HG03066 (cell line): Measurements from ENCODE around the gene KIF1B.
"Not testable (repeated sequence)": the region's sequence is repeated elsewhere in the genome, so short reads cannot be mapped to it uniquely, and the experiment has no call there.

Experiments
- ATAC-seq: cut with Tn5 transposase; IDR thresholded peaks from one replicate; pipeline ENCODE4 v1.9.1; 2021; ENCODE audit warnings: low read depth; ENCODE audit not compliant: unreplicated experiment

KIF1B gene

DNA sequence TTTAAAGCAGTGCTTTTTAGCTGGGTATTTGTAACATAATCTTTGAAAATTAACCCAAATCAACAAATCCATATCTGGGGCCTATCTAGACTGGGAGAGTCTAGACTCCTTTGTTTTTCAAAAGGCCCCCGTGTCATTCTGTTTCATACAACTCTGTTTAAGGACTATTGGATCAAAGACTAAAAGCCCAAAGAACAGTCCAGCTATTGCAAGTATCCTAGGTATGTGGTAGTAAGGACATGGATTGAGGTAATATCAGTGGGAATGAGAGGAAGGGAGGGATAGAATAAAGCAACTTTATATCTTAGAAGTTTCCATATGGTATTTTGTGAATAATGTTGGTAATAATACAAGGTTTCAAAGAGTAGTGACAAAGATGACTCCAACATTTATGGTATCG lies 18.2 kb downstream of the KIF1B start:
- ATAC-seq = no peak

DNA sequence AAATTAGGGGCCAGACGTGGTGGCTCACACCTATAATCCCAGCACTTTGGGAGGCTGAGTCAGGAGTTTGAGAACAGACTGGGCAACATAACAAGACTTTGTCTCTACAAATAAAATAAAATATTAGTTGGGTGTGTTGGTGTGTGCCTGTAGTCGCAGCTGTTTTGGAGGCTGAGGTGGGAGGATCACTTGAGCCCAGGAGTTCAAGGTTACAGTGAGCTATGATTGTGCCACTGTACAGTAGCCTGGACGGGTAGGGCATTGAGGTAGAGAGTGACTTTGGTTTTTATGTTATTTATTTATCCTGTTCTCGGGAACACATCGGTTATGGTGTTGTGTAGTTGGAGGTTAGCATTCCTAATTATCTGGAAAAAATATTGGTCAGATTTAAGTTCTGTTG lies 19.5 kb downstream of the KIF1B start:
- ATAC-seq = no peak

DNA sequence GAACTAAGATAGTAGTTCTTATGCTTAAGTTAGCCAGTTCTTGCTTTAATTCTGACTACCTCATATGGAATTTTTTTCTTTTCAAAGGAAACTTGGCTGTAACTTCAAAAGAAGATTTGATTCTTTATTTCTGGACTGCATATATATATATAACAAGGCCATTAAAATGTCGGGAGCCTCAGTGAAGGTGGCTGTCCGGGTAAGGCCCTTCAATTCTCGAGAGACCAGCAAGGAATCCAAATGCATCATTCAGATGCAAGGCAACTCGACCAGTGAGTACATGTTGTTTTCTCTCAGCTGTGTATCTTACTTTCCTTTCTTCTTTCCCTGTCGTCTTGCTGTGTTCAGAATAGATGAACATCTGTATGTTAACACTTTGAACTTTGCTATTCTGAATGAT lies 21.8 kb downstream of the KIF1B start:
- ATAC-seq = no peak

DNA sequence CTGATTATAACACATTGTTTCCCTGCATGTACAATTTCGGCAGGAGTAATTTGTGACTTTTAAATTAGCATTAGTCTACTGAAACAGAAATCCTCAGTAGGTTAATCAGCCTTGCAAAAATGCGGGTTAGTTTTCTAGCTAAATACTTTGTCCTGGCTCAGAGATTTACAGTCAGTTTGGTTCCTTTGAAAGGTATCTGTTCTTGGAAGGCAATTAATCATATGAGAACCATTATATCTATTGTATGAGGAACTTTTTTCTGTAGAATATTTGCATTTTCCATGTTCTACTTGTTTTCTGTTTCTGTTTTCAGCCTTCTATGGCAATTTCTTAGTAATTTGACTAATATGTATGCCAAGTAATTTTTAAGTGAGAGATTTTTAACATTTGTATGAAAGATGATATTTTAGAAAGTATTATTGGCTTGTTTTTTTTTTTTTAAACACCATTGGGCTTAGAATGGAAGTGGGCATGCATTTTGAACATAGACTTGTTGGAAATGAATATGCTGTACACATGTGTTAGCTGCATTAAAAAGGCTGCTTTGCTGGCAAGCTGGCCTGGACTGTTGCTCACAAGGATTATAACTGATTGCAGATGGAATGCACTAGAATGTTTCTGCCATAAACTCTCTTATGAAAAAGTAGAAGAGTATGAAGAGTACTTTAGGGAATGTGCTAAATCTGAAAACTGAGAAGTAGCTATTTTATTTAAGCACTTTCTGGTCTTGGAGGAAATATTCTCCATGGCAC lies 26.2 kb downstream of the KIF1B start:
- no peak for ATAC-seq

DNA sequence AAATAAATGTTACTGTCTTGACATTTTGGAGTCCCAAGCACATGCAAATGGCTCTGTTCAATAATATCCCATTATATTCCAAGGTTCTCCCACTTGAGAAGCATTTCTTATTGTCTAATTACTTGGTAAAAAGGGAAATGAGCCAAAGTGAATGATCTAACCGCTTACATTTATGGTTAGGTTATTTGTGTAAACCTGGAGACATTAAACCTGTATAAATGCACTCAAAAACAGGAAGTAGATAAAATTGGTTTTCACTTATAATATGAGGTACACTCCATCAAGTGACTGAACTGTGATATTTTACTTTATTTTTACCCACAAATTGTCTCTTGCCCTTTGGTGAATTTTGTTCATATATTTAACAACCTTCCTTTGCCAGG lies 26.8 kb downstream of the KIF1B start:
- ATAC-seq = no peak

DNA sequence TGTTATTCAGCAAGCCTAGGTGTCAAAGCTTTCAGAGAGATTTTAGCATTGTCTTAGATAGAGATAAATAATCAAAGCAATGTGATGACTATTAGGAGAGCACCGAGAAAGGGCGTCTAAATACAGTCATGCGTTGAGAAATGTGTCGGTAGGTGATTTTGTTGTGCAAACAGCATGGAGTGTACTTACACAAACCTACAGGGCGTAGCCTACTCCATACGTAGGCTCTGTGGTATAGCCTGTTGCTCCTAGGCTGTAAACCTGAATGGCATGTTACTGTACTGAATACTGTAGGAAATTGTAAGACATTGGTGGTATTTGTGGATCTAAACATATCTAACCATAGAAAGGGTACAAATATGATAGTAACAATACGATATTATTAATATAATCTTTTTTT lies 31.8 kb downstream of the KIF1B start:
- ATAC-seq = no peak

DNA sequence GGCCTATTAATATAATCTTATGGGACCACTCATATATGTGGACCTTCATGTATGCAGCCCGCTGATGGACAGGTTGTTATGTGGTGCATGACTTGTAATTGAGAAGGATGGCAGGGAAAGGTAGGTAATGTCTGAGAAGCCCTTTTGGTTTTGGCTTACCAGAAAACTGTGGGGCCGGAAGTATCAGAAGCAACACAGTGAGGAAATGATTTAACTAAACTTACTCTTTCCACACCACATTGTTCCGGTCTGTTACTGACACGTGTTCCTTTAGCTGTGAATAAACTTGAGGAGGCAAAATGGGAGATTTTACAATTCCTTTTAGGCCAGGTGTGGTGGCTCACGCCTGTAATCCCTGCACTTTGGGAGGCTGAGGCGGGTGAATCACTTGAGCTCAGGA lies 32.4 kb downstream of the KIF1B start:
- ATAC-seq = no peak

DNA sequence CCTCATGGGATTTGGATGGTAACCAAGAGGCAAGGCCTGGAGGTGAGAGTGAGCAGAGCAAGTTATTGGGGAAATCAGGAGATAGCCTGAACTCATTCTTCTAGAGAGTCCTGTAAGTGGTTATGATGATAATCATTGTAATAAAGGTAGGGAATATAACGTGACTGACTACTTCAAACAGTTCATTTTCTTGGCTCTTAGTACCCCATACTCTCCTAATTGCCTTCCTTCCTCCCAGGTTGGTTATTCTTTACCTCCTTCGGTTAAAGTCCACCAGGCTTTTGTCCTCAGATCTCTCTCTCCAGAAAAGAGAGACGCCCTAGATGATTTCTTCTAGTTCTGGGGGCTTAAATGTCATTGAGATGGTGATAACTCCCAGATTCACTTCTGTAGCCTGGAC lies 35.3 kb downstream of the KIF1B start:
- no peak for ATAC-seq

DNA sequence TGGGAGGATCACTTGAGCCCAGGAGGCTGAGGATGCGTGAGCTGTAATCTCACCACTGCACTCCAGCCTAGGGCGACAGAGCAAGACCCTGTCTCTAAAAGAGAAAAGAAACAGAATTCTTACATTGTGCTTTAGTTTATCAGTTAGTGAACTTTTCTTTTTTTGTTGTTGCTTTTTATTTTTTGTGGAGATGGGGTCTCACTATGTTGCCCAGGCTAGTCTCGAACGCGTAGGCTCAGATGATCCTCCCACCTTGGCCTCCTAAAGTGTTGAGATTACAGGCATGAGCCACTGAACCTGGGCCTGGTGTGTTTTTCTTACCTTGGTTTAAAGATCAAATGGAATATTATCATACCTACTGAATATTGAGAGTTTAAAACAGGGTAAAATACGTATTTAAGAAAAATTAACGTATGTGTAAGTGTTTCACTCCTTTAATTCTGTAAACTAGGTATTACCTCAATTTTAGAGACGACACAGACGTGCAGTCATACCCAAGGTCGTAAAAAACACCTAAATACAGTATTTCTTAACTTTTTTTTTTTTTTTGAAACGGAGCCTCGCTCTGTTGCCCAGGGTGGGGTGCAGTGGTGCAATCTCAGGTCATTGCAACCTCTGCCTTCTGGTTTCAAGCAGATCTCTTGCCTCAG lies 39.6 kb downstream of the KIF1B start:
- ATAC-seq = no peak

DNA sequence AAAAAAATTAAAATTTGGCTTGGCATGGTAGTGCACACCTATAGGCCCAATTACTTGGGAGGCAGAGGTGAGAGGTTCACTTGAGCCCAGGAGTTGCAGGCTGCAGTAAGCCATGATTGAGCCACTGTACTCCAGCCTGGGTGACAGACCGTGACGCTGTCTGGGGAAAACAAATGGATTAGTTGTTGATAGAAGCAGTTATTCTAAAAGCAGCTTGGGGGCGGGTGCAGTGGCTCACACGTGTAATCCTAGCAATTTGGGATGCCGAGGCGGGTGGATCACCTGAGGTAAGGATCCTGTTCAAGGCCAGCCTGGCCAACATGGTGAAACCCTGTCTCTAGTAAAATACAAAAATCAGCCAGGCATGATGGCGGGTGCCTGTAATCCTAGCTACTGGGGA lies 40.3 kb downstream of the KIF1B start:
- no peak for ATAC-seq

DNA sequence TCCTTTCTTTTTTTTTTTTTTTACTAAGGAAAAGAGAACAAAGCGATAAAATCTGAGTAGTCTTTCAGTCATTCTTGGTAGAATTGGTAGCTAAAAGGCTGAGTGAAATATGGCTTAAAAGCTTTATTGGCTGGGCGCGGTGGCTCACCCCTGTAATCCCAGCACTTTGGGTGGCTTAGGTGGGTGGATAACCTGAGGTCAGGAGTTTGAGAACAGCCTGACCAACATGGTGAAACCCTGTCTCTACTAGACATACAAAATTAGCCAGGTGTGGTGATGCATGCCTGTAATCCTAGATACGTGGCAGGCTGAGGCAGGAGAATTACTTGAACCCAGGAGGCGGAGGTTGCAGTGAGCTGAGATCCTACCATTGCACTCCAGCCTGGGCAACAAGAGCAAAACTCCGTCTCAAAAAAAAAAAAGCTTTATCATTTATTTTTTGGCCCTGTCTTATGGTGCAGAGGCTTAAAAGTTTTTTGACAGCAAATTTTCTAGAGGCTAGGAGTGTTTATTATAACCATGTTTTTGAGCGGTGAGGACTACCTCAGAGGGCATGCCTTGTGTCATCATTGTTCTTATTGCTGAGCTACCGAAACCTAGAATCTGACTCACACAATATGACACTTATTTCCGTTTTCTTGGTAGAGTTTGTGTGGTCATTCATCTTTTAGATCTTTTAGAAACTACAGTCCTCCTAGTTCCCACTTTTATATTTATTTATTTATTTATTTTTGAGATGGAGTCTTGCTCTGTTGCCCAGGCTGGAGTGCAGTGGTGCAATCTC lies 41.1 kb downstream of the KIF1B start:
- ATAC-seq = not testable (repeated sequence)

DNA sequence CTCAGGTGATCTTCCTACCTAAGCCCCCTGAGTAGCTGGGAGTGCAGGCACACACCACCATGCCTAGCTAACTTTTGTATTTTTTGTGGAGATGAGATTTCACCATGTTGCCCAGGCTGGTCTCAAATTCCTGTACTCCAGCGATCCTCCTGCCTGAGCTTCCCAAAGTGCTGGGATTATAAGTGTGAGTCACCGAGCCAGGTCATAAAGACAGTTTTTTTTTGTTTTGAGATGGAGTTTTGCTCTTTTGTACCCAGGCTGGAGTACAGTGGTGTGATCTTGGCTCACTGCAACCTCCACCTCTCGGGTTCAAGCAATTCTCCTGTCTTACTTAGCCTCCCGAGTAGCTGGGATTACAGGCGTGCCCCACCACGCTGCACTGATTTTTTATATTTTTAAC lies 42.1 kb downstream of the KIF1B start:
- ATAC-seq = no peak

DNA sequence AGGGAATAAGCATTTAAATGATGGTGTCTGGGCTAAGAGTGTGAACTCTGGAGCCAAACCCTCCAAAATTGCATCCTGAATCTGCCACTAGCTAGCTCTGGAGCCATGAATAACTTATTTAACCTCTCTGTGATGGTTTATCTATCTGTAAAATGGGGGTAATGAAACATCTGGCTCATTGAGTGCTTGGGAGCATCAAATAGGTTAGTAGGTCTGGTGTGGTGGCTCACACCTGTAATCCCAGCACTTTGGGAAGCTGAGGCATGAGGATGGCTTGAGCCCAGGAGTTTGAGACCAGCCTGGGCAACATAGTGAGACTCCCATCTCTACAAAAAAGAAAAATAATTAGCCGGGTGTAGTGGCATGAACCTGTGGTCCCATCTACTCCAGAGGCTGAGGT lies 42.8 kb downstream of the KIF1B start:
- no peak for ATAC-seq

DNA sequence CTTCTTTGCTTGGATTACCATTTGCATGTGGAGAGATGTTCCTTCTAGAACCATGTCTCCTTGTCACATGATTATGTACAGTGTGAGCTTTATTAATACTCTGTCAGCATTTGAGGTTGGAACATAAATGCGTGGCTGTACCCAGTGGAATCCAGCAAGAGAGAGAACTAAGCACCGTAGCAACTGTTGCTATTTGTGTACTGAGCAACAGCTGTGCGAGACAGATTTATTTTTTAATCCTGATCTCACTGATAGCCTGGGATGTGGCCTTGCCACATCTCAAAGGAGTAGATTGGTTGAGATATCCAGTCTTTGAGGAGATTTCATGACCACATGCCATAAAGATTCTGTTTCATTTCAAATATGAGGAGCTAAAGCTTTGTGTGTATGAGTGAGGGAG lies 43.4 kb downstream of the KIF1B start:
- no peak for ATAC-seq

DNA sequence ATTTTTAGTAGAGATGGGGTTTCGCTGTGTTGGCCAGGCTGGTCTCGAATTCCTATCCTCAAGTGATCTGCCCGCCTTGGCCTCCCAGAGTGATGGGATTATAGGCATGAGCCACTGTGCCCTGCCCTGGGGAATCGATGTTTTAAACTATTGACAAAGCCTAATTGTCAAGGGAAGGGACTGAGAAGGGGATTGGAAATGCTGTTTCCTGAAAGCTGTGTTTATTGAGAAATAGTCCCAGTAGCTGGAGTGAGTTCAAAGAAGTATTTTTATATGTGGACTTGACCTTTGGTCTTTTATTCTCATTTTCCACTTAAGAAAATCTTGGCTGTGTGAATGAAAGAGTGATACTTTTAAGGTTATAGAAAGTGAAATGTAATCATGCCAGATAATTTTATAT lies 47.5 kb downstream of the KIF1B start:
- ATAC-seq = no peak

DNA sequence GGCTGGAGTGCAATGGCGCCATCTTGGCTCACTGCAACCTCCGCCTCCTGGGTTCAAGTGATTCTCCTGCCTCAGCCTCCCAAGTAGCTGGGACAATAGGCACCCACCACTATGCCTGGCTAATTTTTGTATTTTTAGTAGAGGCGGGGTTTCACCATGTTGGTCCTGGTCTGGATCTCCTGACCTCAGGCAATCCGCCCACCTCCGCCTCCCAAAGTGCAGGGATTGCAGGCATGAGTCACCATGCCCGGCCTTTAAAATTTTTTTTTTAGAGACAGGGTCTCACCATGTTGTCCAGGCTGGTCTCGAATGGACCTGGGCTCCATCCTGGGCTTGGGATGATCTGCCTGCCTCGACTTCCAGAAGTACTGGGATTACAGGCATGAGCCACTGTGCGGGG lies 49.2 kb downstream of the KIF1B start:
- not testable (repeated sequence) for ATAC-seq

DNA sequence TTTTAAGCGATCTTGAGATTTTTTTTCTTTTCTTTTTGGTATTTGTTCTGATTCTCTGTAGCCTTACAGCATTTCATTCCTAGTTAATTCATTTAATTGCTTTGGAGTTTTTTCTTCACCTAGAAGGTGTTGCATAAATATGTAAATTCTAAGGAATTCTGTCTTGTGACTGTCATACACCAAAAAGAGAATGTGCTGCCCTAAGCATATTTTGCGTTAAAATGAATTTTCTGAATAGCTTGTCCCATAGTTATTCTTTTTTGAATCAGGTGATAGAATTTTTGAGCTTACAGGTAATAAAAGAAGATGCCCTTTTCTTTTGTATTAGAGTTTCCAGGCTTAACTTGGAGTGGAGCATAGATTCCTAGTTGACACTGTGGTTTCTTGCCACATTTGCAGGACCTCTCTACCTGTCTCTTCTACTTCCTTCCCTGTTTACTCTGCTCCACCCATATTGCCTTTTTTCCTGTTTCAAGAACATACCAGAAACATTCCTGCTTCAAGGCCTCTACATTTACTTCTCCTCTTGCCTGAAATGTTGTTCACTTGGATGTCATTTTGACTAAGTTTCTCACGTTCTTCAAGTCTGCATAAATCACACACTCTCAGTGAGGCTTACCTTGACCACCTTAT lies 53.2 kb downstream of the KIF1B start:
- ATAC-seq = no peak

DNA sequence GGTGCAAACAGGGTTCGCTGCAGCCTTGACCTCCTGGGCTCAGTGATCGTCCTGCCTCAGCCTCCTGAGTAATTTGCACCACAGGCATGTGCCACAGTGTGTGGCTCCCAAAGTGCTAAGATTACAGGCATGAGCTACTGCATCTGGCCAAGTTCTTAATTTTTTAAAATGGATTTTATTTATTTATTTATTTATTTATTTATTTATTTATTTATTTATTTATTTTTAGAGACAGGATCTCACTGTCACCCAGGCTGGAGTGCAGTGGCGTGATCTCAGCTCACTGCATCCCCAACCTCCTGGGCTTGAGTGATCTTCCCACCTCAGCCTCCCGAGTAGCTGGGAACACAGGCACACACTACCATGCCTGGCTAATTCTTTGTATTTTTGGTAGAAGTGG lies 54.7 kb downstream of the KIF1B start:
- no peak for ATAC-seq

DNA sequence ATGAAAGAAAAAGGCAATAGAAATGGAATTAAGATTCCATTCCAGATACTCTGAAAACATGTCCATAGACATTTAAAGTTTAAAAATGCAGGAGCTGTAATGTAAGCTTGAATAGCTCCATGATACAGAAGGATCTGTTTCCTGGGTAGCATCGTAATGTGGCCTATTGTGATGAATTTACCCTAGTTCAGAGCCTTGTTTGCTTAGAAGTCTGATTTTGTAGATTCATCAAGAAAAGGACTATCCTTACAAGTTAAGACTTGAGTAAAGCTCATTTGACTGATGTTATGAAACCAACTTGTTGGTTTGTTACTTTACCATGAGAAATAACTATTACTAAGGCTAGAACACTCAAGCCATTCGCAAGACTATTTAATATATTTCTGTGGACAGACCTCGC lies 55.5 kb downstream of the KIF1B start:
- no peak for ATAC-seq

DNA sequence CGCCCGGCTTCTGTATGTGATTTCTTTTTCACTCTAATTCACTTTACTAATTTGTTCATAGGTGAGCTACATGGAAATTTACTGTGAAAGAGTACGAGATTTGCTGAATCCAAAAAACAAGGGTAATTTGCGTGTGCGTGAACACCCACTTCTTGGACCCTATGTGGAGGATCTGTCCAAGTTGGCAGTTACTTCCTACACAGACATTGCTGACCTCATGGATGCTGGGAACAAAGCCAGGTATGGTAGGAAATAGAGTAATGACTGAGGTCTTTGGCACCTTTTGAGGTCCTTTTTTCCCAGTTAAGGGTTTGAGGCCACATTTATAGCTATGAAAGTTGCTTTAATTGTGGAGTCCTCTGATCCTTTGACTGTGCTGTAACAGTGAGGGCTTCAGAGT lies 56.9 kb downstream of the KIF1B start:
- no peak for ATAC-seq

DNA sequence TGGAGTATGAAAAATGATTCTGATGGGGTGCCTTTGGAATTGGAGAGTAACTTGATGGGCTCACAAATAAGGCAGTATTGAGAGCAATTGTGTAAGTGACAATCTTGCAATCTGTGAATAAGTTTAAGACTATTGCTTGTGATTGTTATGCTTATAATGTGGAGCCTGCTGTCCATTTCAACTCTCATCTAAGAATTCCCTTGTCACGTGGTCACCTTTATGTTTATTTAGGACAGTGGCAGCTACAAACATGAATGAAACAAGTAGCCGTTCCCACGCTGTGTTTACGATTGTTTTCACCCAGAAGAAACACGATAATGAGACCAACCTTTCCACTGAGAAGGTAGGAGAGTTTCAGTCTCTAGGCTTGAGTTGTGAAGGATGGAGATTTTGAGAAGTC lies 57.6 kb downstream of the KIF1B start:
- no peak for ATAC-seq
